HepG2 (cell line): Measurements from ENCODE around the gene KLHL21. TPM values are rescaled to one million over a fixed set of nuclear protein-coding genes. Genes with fewer than 3 reads are reported as not detected.
A peak's percentile ranks its signal among the peaks of the same experiment; 100 is the strongest.

ENCODE experiments used
- ARID2 ChIP-seq: sonication (generic); formaldehyde crosslinking; IDR thresholded peaks from 2 replicates; pipeline ENCODE4 v1.8.1; 2022; ENCODE audit warnings: mild to moderate bottlenecking, missing genetic modification reagents, borderline replicate concordance
- CCDC6 ChIP-seq: sonication (generic); formaldehyde crosslinking; IDR thresholded peaks from 2 replicates; pipeline ENCODE4 v1.8.1; 2022; ENCODE audit warnings: mild to moderate bottlenecking, missing genetic modification reagents, moderate library complexity
- EHMT2 ChIP-seq: fragments of 200-600 bp; sonication (generic); IDR thresholded peaks from 2 replicates; pipeline ENCODE4 v1.7.0; 2017; ENCODE audit warnings: antibody characterized with exemption, low read depth, low read length, borderline replicate concordance
- ELF3 ChIP-seq: IDR thresholded peaks from 2 replicates; pipeline ENCODE4 v1.6.1; 2016; ENCODE audit warnings: missing genetic modification reagents, missing compliant biosample characterization
- EP300 ChIP-seq, 3 experiments: sonication (generic) in 1 of 3; formaldehyde crosslinking in 1 of 3; IDR thresholded peaks; 2 replicates each; pipeline versions ENCODE4 v1.5.1 to v1.6.1; 2011 to 2020; ENCODE audit warnings: low read depth in 2 of 3, low read length in 2 of 3, borderline replicate concordance in 1 of 3, improper control_type of control experiment in 1 of 3, mild to moderate bottlenecking in 1 of 3, missing genetic modification reagents in 1 of 3, moderate library complexity in 1 of 3
- ERF ChIP-seq: IDR thresholded peaks from 2 replicates; pipeline ENCODE4 v1.6.1; 2018; ENCODE audit warnings: missing biosample characterization, missing genetic modification reagents
- FOXO1 ChIP-seq: sonication (generic); formaldehyde crosslinking; IDR thresholded peaks from 2 replicates; pipeline ENCODE4 v1.4.0; 2020; ENCODE audit warnings: missing genetic modification reagents
- HNRNPK ChIP-seq: fragments of 200-400 bp; formaldehyde crosslinking; IDR thresholded peaks from 2 replicates; pipeline ENCODE4 v1.6.1; 2018; ENCODE audit warnings: low read length, low read depth, moderate library complexity, mild to moderate bottlenecking; ENCODE audit not compliant: poor library complexity, severe bottlenecking
- HNRNPUL1 ChIP-seq: fragments of 200-400 bp; formaldehyde crosslinking; IDR thresholded peaks from 2 replicates; pipeline ENCODE4 v1.6.1; 2017; ENCODE audit warnings: low read depth, mild to moderate bottlenecking, low read length, moderate library complexity
- IRF2 ChIP-seq: IDR thresholded peaks from 2 replicates; pipeline ENCODE4 v1.6.1; 2018; ENCODE audit warnings: missing genetic modification reagents, missing compliant biosample characterization
- LCORL ChIP-seq, 2 experiments: fragments of 450-650 bp in 1 of 2; sonication (generic) in 1 of 2; formaldehyde crosslinking in 1 of 2; IDR thresholded peaks; 2 replicates each; pipeline versions ENCODE4 v1.5.0 to v1.6.1; 2017 to 2020; ENCODE audit warnings: antibody characterized with exemption in 1 of 2, missing genetic modification reagents in 1 of 2
- MXI1 ChIP-seq: IDR thresholded peaks from 3 replicates; pipeline ENCODE4 v1.6.1; 2012; ENCODE audit warnings: low read depth, low read length, inconsistent platforms, borderline replicate concordance
- NR2F6 ChIP-seq, 2 experiments: IDR thresholded peaks; 2 replicates each; pipeline ENCODE4 v1.6.1; 2016; ENCODE audit warnings: antibody characterized with exemption in 1 of 2, mild to moderate bottlenecking in 1 of 2
- PHF8 ChIP-seq: sonication (generic); formaldehyde crosslinking; IDR thresholded peaks from 2 replicates; pipeline ENCODE4 v1.5.0; 2020; ENCODE audit warnings: missing genetic modification reagents
- PLRG1 ChIP-seq: fragments of 450-650 bp; conservative IDR thresholded peaks from 2 replicates; pipeline ENCODE4 v1.6.1; 2016
- POLR2G ChIP-seq: fragments of 200-400 bp; formaldehyde crosslinking; IDR thresholded peaks from 2 replicates; pipeline ENCODE4 v1.6.1; 2018; ENCODE audit warnings: mild to moderate bottlenecking, low read depth, low read length, moderate library complexity
- REPIN1 ChIP-seq: sonication (generic); formaldehyde crosslinking; IDR thresholded peaks from 2 replicates; pipeline ENCODE4 v1.8.0; 2022; ENCODE audit warnings: missing genetic modification reagents, low read depth, mild to moderate bottlenecking, borderline replicate concordance
- TBX3 ChIP-seq: fragments of 450-650 bp; IDR thresholded peaks from 2 replicates; pipeline ENCODE4 v1.6.1; 2017; ENCODE audit warnings: antibody characterized with exemption, mild to moderate bottlenecking, inconsistent platforms, borderline replicate concordance
- THAP11 ChIP-seq: IDR thresholded peaks from 2 replicates; pipeline ENCODE4 v1.6.1; 2016; ENCODE audit warnings: missing biosample characterization, missing genetic modification reagents
- ZNF232 ChIP-seq: sonication (generic); formaldehyde crosslinking; IDR thresholded peaks from 2 replicates; pipeline ENCODE4 v1.4.0; 2020; ENCODE audit warnings: missing genetic modification reagents, borderline replicate concordance
- ZNF367 ChIP-seq: sonication (generic); formaldehyde crosslinking; IDR thresholded peaks from 2 replicates; pipeline ENCODE4 v1.4.0; 2020; ENCODE audit warnings: missing genetic modification reagents, borderline replicate concordance
- ZNF556 ChIP-seq: sonication (generic); formaldehyde crosslinking; IDR thresholded peaks from 2 replicates; pipeline ENCODE4 v1.4.0; 2020; ENCODE audit warnings: mild to moderate bottlenecking, missing genetic modification reagents, borderline replicate concordance
- ZNF850 ChIP-seq: sonication (generic); formaldehyde crosslinking; conservative IDR thresholded peaks from 2 replicates; pipeline ENCODE4 v1.9.0; 2021; ENCODE audit warnings: mild to moderate bottlenecking, missing genetic modification reagents
- ZNF891 ChIP-seq: sonication (generic); formaldehyde crosslinking; IDR thresholded peaks from 2 replicates; pipeline ENCODE4 v1.5.0; 2020; ENCODE audit warnings: mild to moderate bottlenecking, missing genetic modification reagents
- polyA plus RNA-seq, 8 experiments: library from polyadenylated mRNA; depleted of rRNA in 3 of 8; stranded (reverse) in 7 of 8; unstranded in 1 of 8; fragments of >200 nt; fragmentation: Illumina TruSeq in 4 of 8; extraction: Trizol in 4 of 8; gene quantifications; 2 replicates each; pipeline versions ENCODE4 v1.2.1 to v1.2.3, GENCODE V29; 2011 to 2016; ENCODE audit warnings: low read depth in 4 of 8, missing spikeins in 1 of 8, mixed read lengths in 1 of 8; ENCODE audit not compliant: insufficient read depth in 1 of 8
- total RNA-seq, 5 experiments: library from RNA; depleted of rRNA; stranded (reverse); fragments of >200 nt; fragmentation: Illumina TruSeq; extraction: Trizol; gene quantifications; 2 replicates each; pipeline ENCODE4 v1.2.3, GENCODE V29; 2016; ENCODE audit warnings: low read depth in 1 of 5
- TF ChIP-seq, protein P1 (sequence below): sonication (generic); formaldehyde crosslinking; IDR thresholded peaks from 2 replicates; pipeline ENCODE4 v1.4.0; 2020; ENCODE audit warnings: missing genetic modification reagents, borderline replicate concordance
- TF ChIP-seq, protein P2 (sequence below): IDR thresholded peaks from 2 replicates; pipeline ENCODE4 v1.6.1; 2016; ENCODE audit warnings: low read depth, borderline replicate concordance

The KLHL21 gene
- total and polyA plus RNA-seq, 2 of the 13 experiments (the other 11 are each of a cell fraction or from before 2014, with no cell fraction given): 14.8 to 25.0 TPM

DNA sequence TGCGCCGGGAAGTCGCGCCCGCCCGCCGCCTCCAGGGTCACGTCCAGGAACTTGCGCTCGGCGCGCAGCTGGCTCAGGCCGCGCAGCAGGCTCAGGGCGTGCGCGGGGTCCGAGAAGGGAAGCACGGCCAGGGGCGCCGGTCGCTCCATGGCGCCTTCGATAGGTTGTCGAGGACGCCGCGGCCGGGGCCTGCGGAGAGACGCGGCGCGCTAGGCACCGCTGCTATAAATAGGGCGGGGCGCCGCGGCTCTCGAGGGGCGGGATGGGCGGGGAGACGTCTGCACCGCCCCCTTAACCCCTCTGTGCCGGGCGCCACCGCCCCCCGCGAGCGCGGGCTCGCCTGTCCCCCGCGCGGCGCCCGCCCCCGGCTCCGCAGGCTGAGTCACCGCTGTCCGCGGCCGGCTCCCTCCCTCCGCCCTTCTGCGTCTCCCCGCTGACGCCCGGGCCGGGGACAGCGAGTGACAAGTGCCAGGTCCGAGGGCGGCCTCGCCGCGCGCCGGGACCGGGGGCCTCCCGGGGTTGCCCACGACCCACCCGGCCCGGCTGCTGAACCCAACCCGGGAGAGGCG, at the start of gene KLHL21 (continued):
- TF ChIP-seq ERF (CRISPR knock-in tag) (no peak; the same call in 1 of the 2 replicates), HNRNPUL1 (no peak), TBX3 (no peak), IRF2 (CRISPR knock-in tag) (no peak; the same call in 1 of the 2 replicates), THAP11 (peak; percentile 58), LCORL (IDR thresholded peaks at IDR 0.05) (no peak), LCORL (CRISPR knock-in tag; IDR thresholded peaks at IDR 0.05) (0 out of 2 replicates have a peak, but pooled peaks have one; percentile 35), MXI1 (peak; percentile 64; the same call in 1 of the 3 replicates), ZNF556 (CRISPR knock-in tag) (no peak), NR2F6 (IDR thresholded peaks at IDR 0.05) (no peak), NR2F6 (CRISPR knock-in tag; IDR thresholded peaks at IDR 0.05) (no peak), ZNF232 (no peak), HNRNPK (peak; percentile 21), FOXO1 (CRISPR knock-in tag) (no peak), POLR2G (peak; percentile 98), ZNF367 (CRISPR knock-in tag) (no peak), ARID2 (CRISPR knock-in tag) (0 out of 2 replicates have a peak, but pooled peaks have one; percentile 36), ELF3 (CRISPR knock-in tag) (peak; percentile 63), REPIN1 (CRISPR knock-in tag) (no peak; the same call in 1 of the 2 replicates), CCDC6 (CRISPR knock-in tag) (peak; percentile 62; the same call in 1 of the 2 replicates), ZNF891 (CRISPR knock-in tag) (no peak), EHMT2 (no peak), PHF8 (CRISPR knock-in tag) (peak; percentile 70; the same call in 1 of the 2 replicates), PLRG1 (no peak), ZNF850 (no peak), EP300 (IDR thresholded peaks at IDR 0.05; ENCODE audit: low read depth in 2 of 2, low read length in 2 of 2) (peak in 1 of 2 experiments; percentile 45; a peak in 2 of 4 replicates), EP300 (CRISPR knock-in tag; IDR thresholded peaks at IDR 0.05; ENCODE audit: borderline replicate concordance) (no peak)
- TF ChIP-seq, protein P1, sequence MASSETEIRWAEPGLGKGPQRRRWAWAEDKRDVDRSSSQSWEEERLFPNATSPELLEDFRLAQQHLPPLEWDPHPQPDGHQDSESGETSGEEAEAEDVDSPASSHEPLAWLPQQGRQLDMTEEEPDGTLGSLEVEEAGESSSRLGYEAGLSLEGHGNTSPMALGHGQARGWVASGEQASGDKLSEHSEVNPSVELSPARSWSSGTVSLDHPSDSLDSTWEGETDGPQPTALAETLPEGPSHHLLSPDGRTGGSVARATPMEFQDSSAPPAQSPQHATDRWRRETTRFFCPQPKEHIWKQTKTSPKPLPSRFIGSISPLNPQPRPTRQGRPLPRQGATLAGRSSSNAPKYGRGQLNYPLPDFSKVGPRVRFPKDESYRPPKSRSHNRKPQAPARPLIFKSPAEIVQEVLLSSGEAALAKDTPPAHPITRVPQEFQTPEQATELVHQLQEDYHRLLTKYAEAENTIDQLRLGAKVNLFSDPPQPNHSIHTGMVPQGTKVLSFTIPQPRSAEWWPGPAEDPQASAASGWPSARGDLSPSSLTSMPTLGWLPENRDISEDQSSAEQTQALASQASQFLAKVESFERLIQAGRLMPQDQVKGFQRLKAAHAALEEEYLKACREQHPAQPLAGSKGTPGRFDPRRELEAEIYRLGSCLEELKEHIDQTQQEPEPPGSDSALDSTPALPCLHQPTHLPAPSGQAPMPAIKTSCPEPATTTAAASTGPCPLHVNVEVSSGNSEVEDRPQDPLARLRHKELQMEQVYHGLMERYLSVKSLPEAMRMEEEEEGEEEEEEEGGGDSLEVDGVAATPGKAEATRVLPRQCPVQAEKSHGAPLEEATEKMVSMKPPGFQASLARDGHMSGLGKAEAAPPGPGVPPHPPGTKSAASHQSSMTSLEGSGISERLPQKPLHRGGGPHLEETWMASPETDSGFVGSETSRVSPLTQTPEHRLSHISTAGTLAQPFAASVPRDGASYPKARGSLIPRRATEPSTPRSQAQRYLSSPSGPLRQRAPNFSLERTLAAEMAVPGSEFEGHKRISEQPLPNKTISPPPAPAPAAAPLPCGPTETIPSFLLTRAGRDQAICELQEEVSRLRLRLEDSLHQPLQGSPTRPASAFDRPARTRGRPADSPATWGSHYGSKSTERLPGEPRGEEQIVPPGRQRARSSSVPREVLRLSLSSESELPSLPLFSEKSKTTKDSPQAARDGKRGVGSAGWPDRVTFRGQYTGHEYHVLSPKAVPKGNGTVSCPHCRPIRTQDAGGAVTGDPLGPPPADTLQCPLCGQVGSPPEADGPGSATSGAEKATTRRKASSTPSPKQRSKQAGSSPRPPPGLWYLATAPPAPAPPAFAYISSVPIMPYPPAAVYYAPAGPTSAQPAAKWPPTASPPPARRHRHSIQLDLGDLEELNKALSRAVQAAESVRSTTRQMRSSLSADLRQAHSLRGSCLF: no peak
- TF ChIP-seq, protein P2, sequence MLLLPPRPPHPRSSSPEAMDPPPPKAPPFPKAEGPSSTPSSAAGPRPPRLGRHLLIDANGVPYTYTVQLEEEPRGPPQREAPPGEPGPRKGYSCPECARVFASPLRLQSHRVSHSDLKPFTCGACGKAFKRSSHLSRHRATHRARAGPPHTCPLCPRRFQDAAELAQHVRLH: 0 out of 2 replicates have a peak, but pooled peaks have one; percentile 29
